Activated gamma-delta T cell treated with anti-CD3 and anti-CD28 coated beads, Interleukin-2, amount 50 U/mL, for 16 hours (primary cell): ENCODE data around the gene SCYL1.

Source experiments
- DNase-seq: peaks from one replicate; pipeline ENCODE4 v3.0.0-alpha.2; 2020; ENCODE audit warnings: low read depth

The SCYL1 gene

GRCh38 chr11:65537296-65537597 lies 12.4 kb downstream of the SCYL1 start:
- DNase-seq: no peak

GRCh38 chr11:65537620-65538231 lies 12.8 kb downstream of the SCYL1 start:
- DNase-seq: no peak

- DNase-seq: no peak
Observed at GRCh38 chr11:65538232-65538914, 13.5 kb downstream of the SCYL1 start.

- DNase-seq: no peak
Observed at GRCh38 chr11:65538915-65539743, 14.2 kb downstream of the SCYL1 start.

GRCh38 chr11:65539744-65540289 lies 14.9 kb downstream of the SCYL1 start:
- DNase-seq: no peak

GRCh38 chr11:65540290-65541092 lies 15.6 kb downstream of the SCYL1 start:
- DNase-seq: peak; percentile 76

DNA sequence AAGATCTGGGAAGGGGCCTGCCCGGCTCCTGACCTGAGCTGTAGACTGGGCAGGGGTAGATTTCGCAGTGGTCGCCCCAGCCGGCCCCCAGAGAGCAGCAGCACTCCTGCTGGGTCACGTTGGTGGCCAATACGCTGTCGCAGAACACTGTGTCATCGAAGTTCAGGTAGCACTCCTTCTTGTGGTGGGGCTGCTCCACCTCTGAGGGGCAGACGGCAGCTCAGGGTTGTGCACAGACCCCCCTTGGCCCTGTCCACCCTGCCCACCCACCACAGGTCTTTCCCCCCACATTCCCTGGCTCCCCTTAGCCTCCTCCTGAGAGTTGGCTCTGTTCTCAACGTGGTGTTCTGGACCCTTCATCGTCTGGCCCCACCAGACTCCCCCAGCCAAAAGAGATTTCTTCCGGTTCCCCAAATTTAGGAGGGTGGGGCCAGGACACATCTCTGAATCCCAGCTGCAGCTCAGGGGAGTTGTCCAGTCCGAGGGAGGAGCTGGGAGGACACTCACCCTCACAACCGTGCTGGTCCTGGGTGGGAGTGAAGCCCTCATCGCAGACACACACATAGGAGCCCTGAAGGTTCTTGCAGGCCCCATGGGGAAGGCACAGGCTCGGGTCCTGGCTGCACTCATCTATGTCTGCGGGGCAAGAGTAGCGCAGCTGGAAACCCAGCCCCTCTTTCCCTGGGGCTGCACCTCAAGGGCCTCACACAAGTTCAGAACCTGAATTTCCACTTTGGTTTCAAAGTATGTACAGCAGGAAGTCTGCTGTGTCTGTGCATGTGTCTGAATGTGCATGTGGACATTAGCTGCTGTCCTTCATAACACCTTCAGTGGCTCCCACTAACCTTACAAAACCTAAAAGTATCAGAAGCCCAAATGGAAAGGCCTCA lies 16.5 kb downstream of the SCYL1 start:
- DNase-seq: no peak

DNA sequence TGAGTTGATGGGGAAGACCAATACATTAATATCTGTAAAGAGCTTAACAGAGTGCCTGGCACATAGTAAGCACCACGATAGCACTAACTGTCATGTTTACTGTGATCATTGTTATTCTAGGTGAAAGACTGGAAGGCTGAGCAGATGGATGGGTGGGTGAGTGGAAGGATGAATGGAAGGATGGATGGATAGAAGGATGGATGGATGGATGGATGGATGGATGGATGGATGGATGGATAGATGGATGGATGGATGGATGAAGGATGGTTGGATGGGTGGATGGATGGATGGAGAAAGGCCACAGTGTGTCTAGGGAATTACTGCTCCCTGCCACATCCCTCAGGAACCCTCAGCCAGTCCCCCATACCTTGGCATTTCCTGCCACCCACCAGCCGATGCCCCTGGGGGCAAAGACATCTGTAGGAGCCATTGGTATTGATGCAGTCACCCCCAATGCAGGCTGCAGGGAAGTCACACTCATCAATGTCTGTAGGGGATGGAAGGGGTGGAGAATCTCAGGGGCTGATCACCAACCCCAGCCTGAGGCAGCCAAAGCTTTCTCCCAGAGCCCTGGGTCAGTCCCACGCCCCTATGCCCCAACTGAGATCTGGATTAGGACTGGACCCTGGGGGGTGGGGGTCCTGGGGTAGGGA lies 18.0 kb downstream of the SCYL1 start:
- DNase-seq: no peak

DNA sequence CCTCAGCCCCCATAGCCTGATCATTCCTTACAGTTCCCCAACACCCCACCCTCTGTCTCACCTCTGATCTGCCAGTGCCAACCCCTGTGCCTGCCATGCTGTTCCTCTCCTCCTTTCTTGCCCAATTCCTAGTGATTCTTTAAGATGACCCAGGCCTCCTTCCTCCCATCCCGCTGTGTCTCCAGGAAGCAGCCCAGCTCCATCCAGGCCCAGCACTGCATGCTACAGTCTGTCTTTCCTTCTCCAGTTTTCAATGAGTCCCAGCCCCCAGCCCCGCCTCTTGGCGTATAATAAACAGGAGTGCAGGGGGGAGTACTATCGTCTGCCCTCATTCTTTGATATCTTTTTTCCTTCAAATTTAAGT lies 21.0 kb downstream of the SCYL1 start:
- DNase-seq: no peak

DNA sequence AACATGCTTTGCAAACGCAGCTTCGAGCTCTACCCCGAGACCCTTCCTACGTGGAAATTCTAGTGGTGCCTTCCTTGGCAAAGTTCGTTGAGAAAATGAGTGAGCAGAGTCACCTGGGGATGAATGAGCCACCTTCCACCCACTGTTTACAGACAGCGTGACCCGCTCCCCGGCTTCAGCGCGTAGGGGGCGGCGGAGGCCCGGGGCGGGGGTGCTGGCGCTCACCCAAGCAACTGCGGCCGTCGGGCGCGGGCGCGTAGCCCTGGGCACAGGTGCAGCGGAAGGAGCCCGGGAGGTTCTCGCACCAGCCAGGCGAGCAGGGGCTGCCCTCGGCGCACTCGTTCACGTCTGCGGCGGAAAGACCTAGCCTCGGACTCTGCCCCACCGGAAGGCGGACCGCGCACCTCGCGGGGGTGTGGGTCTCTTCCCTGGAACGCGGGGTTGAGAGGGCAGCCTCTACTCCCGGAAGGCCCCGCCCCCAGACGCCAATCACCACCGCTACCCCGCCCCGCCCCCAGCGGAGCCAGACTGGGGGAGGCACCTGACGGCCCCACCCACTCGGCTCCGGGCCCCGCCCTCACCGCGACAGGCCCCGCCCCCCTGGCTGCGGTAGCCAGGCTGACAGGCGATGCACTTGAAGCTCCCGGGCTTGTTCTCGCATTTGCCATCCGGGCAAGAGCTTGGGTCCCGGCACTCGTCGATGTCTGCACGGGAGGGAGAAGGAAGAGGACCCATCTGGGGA lies 21.5 kb downstream of the SCYL1 start:
- DNase-seq: peak; percentile 98

DNA sequence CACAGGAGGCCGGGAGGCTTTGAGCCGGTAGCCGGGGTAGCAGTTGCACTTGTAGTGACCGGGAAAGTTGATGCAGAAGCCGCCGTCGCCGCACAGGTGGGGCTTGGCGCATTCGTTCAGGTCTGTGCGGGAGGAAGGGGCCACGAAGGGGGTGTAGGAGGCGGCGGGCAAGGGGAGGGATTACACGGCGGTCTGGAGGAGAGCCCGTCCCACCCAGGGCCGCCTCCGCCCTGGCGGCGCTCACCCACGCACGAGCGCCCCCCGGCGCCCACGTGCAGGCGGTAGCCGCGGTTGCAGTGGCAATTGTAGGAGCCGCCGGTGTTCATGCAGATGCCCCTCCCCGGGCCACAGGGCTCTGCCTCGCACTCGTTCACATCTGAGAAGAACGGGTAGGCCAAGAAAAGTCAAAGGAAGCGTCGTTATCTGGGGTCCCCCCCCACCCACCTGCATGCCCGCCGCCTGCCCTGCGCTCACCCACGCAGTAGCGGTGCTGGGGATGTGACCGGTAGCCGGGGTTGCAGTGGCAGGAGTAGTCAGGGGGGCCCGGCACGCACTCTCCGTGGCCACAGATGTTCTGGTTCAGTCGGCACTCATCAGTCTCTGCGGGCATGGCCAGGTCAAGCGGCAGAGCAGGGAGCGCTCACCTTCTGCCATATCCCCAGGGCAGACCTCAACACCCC lies 22.7 kb downstream of the SCYL1 start:
- DNase-seq: no peak

DNA sequence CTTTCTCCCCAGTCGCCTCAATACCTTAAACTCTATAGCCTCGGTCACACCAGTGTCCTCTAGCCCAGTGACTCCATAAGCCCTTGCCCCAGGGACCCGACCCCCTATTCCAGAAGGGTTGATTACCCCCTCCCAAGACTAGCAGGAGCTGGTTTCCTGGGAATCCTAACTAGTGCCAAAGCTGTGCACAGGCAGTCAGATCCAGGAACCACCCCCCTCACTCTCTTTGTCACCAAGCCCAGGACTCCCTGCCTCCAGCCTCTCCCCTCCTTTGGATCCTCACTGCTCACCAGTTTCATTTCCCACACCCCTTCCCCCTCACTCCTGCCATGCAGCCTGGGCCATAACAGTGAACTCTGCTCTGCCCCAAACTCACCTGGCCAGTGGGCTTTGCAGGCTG lies 23.5 kb downstream of the SCYL1 start:
- no peak for DNase-seq

DNA sequence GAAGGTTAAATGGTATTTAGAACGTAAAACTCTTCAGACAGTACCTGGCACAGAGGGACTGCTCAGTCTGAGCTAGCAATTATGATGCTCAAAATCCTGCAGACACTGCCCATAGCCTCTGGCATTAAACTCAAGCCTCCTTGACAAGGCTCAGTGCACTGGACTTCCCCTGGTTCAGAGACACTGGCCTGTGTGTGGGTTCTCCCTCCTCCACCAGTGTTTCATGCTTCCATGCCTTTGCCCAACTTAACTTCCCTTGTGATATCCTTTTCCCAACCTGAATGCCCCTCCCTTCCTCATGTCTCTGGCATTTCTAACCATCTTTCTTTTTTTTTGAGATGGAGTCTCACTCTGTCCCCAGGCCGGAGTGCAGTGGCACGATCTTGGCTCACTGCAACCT lies 24.2 kb downstream of the SCYL1 start:
- DNase-seq: no peak

DNA sequence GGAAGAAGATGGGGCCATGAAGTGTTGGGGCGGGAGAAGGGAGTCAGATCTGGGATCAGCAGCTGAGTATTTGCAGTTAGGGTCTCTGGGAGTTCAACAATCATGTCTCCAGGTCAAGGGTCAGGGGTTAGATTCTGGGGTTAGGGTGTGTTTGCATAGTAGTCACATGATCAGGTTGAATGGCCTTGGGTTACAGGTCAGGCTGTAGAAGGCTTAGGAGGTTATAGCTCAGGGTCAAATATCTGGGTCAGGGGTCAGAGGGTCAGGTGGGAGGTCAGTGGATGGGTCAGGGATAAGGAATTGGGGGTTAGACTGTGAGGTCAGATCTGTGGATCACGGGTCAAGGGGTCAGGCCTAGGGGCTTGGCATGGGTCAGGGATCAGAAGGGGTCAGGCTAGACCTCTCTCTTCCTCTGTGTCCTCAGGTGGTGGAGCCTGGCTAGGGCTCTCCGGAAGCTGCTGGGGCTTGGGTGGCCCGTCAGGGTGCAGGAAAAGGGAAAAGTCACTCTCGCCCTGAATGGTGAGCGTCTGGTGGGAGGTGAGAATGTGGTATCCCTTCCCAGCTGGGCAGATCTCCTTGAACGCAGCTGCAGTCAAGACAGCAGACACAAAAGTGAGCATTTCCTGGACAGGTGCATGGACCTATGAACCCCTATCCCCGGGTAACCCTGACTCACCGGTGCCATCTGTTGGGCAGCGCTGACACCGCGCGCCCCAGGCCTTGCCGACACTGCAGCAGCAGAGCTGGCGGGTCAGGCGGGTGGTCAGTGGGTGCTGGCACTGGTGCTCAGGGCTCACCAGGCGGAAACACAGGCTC lies 26.9 kb downstream of the SCYL1 start:
- peak; percentile 55 for DNase-seq

GRCh38 chr11:65552388-65552951 lies 27.6 kb downstream of the SCYL1 start:
- no peak for DNase-seq

GRCh38 chr11:65553301-65554001 lies 28.6 kb downstream of the SCYL1 start:
- DNase-seq: no peak

- DNase-seq: no peak
Observed at GRCh38 chr11:65554057-65554818, 29.4 kb downstream of the SCYL1 start.
